ENCODE data around the gene TARM1.

GRCh38 chr19:54094426-54095000 is 13.3 kb upstream of the TARM1 start:
- TF ChIP-seq CTCF (IDR thresholded peaks at IDR 0.05) (no peak), EZH2 (IDR thresholded peaks at IDR 0.05; ENCODE audit: borderline replicate concordance, insufficient read depth, low read depth, low read length, poor library complexity, severe bottlenecking) (no peak)
